Colon (tissue), 2 donors: ENCODE measurements around the gene FBXW10.
"Not testable (repeated sequence)": the region's sequence is repeated elsewhere in the genome, so short reads cannot be mapped to it uniquely, and the experiment has no call there.

Experiments
- FAIRE-seq: peaks from 2 replicates; lab custom pipeline; 2012; peaks lifted over from hg19 to GRCh38; lab: Jason Lieb, UNC
- donor health status: control.
- donor health status: control.

Gene FBXW10

DNA sequence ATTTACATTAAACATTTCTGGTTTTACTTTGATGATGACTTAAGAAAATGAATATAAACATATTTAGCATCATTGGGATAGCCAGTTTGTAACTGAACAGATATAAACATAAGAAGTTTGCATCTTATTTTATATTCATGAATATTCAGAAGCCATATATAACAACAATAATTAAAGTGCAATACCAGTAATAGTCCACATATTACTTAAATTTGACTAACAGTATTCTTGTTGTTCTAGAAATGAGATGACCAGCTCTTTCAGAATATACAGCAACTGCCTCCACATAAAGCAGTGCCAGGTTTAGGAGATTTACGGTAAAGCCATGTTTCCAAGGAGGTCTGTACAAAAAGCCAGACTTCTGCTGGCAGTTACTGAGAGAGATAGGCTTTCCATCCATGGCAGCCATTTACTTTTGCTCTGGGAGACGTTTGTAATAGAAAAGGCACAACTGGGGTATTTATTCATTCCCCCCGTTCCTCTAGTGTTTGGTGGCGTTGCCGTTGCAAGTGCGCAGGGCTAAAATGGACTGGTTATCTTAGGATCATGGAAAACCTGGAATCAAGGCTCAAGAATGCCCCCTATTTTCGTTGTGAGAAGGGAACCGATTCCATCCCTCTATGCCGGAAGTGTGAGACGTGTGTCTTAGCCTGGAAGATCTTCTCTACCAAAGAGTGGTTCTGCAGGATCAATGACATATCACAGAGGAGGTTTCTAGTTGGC lies at the start of gene FBXW10:
Gene FBXW10, plus strand, starts transcription at position 356 of the 723 bp plus-strand sequence. Its CDS starts 191 bp downstream, at position 547.
- not testable (repeated sequence) for FAIRE-seq

GRCh38 chr17:18695143-18695542 lies 48.7 kb upstream of the FBXW10 start:
- FAIRE-seq: not testable (repeated sequence)

DNA sequence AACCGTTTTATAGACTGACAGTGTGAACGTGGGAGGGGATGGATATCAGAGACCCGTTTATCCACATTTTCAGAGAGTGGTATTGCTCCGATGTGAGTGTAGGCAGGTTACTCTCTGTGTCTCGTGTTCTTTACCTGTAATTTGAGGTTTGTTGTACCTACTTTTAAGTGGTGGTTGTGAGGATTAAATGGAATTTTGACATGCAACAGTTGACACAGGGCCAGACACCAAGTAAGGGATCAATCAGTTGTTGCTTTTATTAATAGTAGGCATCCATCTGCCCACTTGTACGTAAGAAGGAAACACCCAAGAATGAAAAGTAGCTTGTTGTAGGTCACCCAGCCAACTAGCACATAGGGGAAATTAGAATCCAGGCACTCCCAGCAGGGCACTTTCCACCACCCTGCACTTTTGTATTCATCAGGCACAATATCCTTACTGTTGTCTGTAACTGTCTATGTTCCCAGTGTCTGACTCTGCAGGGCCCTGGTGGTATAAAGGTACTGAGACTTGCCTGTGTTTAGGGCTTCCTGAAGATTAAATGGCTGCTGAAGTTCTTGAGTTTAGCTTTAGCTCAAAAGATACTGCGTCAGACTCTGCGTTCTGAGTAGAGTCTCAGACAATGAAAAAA lies 45.3 kb upstream of the FBXW10 start:
- not testable (repeated sequence) for FAIRE-seq

- not testable (repeated sequence) for FAIRE-seq
Measured at GRCh38 chr17:18705955-18706354, 37.9 kb upstream of the FBXW10 start.

- FAIRE-seq: not testable (repeated sequence)
Measured at GRCh38 chr17:18708215-18708614, 35.6 kb upstream of the FBXW10 start.

GRCh38 chr17:18712354-18712999 lies 31.4 kb upstream of the FBXW10 start:
- peak; percentile 45 for FAIRE-seq

- not testable (repeated sequence) for FAIRE-seq
Measured at GRCh38 chr17:18718643-18719427, 25.0 kb upstream of the FBXW10 start.

DNA sequence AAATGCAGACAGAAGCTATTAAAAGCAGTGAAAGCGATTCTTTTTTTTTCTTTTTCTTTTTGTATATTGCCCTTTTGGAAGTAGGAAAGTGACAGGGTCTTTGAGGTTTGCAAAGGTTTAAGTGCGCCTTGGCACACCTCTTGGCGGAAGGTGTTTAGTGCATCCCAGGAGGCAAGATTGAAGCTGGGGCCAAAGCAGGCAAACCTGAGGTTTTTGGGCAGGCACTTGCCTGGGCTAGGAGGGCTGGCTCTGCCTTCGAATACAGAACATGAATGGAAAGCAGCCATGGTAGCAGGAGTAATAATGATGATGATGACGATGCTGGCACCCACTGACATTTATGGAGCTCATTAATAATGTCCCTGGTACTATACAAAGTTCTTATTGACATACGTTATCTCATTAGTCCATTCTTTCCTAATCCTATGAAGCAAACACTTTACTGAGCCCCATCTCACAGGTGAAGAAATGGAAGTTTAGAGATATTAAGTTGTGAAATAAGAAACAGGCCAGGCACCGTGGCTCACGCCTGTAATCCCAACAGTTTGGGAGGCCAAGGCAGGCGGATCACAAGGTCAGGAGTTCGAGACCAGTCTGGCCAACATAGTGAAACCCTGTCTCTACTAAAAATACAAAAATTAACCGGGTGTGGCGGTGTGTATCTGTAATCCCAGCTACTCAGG lies 24.3 kb upstream of the FBXW10 start:
- not testable (repeated sequence) for FAIRE-seq

DNA sequence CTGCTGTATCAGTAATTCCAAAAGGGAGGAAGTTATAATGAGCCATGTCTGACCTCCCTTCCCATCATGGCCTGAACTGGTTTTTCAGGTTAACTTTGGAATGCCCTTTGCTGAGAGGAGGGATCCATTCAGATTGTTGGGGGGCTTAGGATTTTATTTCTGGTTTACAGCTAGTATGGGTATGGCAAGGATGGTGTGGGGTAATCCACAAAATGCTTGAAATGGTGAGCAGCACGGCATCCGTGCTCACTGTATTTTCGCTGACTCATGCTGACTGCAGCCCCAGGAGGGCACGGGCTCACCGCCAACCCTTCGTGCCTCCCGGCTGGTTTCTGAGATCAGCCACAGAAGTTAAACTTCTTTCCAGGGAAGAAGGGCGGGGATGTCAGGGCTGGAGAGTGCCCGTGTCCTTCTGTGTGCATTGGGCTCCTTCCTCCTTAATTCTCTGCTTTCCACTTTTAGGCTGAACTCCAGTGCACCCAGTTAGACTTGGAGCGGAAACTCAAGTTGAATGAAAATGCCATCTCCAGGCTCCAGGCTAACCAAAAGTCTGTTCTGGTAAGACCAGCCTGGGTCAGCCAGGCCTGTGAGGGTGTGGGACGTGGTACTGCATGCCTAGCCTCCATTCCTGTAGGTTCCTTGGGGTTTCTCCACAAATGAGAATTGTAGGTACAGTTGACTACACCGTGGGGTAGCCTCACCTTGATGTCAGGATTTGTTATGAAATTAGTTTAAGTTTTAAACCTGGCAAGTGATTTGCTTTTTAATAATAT lies 21.9 kb upstream of the FBXW10 start:
- FAIRE-seq: not testable (repeated sequence)

- not testable (repeated sequence) for FAIRE-seq
Measured at GRCh38 chr17:18722612-18723011, 21.2 kb upstream of the FBXW10 start.

DNA sequence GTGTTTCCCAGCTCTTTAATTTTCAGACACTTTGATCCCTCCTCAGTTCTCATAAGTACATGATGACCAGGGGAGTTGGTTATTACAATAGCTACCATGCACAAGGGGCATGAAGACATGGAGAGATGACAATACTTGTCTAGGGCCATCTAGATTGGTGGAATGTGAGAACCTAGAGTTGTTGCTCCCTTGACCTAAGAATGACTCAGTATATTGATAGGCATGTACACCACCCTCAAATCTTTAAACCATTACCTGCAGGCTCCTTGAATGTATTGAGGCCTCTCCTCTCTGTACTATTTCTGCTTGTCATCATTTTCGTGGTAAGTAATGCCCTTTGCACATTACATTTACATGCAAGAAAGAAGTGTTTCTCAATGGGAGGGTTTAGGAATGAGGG lies 20.3 kb upstream of the FBXW10 start:
- not testable (repeated sequence) for FAIRE-seq

DNA sequence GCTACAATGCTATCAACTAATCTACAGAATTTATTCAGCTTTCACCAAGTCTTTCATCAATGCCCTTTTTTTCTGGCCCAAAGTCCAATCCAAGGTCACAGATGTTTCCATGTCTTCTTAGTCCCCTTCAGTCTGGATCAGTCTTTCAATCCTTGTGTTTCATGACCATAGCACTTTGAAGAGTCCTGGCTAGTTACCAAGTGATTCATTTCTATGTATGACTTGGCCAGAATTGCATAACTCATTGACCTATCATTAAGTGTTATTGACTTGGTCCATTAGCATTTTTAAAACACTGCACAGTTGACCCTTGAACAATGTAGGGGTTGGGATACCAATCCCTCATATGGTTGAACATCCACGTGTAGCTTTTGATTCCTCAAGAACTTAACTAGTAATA lies 11.4 kb upstream of the FBXW10 start:
- not testable (repeated sequence) for FAIRE-seq

GRCh38 chr17:18733350-18733749 lies 10.5 kb upstream of the FBXW10 start:
- not testable (repeated sequence) for FAIRE-seq

DNA sequence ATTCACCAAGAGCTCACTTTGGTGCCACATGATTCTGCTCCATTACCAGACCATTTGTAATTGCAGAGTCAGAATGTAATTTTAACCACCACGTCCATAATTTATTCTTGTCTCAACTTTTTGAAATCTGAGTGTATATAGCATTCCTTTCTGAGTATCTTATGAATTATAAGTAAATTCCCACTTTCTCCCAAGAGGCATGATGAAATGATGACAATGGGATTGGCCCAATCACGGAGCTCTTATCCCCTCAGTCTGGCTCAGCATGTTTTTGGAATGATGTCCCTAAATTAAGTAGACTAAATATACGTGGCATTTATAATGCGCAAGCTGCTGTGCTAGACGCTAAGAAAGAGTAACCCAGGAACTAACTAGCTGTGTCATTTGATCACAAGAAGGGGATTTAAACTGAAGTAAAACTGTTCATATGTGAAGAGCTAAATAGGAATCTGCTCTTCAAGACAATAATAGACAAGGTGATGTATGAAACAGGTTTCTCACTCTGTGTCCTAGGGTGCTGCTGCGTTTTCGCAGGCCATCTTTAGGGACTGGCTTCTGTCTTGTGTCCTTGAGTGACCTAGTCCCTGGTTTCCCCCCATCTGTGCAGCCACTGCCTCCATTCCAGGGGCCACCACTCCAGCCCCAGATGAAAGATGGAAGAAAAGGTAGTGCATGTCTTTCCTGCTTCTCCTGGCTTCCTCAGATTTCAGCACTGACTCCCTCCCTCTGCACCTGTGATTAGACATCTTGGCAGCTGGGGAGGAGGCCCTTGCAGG lies 4.0 kb upstream of the FBXW10 start:
- FAIRE-seq: not testable (repeated sequence)

DNA sequence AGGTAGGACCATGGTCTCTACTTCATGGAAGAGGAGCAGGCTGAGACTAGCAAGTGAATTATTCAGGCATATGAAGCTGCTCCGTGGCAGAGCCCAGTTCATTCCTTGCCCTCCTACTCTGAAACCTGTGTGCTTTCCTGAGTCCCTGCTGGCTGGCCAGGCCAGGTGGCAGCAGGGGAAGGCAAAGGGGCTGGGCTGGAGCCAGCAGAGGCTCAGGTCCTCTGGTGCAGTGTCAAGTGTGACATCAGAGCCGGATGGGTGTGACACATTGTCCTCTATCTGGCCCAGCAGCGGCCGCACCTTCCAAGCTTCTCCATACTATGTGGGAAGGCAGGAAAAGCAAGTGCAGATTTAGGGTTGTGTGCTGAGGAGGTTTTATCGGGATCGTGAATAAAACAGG lies 2.6 kb upstream of the FBXW10 start:
- not testable (repeated sequence) for FAIRE-seq

DNA sequence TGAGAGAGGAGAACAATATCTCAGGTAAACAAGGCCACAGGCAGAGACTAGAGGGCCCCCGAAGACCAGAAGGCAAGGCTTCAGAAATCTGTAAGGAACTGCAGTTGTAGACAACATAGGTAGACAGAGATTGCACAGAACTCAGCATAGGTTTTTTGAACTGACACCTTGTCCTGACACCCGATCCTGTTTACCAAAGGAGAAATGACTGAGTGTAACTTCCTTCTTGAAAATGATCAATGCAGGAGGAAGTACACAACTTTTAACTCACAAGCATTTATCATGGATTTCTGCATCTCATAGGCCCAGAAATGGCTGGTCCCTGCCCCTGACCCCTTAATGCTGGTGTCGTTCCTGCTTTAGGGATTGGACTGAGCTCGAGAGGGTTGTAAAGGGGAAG lies 872 bp downstream of the FBXW10 start:
- FAIRE-seq: not testable (repeated sequence)

DNA sequence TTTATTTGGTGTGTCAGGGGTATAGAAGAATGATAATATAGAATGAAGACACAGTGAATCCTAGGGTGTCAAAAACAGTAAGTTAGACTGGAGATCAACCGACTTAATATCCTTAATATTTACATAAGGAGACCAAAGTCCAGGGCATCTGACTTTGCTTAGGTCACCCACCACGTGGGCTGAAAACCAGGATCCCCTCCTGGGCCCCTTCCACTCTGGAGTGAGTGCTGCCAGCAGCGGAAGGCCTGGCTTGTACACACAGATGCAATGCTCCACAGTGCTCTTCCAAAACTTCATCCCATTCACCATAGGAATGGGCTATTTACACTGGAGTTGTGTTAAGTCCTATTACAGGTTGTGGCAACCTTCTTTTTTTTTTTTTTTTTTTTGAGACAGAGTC lies 2.7 kb downstream of the FBXW10 start:
- FAIRE-seq: not testable (repeated sequence)

- not testable (repeated sequence) for FAIRE-seq
Measured at GRCh38 chr17:18747501-18747900, 3.6 kb downstream of the FBXW10 start.

DNA sequence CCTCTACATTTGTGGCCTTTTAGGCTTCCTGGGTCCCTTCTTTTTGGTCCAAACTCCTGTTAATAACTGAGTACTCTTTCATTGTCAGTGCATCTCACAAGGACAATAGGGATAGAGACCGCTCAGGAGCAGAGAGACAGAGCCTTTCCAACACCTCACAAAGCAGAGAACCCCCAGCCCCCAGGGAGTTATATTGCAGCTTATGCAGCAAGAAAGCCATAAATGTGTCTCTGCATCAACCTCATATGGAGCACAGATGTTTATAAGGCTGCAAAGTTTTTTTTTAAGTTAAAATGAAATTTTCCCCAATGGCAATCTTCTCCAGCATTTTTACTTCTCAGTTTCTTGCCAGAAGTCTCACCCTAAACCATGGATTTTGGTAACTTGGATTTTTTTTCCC lies 6.4 kb downstream of the FBXW10 start:
- FAIRE-seq: not testable (repeated sequence)

DNA sequence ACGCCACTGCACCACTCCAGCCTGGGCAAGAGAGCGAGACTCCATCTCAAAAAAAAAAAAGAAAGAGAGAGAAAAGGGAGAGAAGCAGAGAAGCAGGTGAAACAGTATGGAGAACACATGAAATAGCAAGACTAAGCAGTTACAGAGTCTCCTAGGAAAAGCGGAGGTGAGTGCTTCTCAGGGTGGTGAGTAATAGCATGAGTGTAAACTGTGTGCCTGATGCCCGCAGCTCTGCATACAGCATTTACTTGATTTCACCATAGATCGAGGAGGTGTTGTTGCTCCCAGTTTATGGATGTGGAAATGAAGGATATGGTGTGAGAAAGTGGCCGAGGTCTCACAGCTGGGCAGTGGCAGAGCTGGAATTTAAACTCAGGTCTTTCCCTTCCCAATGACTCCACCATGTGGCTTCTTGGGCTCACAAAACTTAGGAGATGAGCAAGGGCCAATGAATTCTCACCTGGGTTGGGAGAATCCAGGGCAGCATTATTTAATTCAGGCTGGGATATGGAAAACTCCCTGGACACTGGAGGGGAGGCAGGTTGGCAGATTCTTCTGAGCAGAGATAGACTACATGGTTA lies 10.1 kb downstream of the FBXW10 start:
- not testable (repeated sequence) for FAIRE-seq
